Tibial nerve (tissue), 4 donors: ENCODE results near the gene RAPGEF5.

ENCODE experiments used
- CTCF ChIP-seq, 5 experiments: fragments of 200-600 bp in 3 of 5; fragments of 450-650 bp in 2 of 5; sonication (generic) in 3 of 5; IDR thresholded peaks; one replicate each; pipeline ENCODE4 v1.5.1; 2016 to 2019; ENCODE audit warnings: antibody characterized with exemption in 5 of 5, mild to moderate bottlenecking in 3 of 5, moderate library complexity in 2 of 5
- EP300 ChIP-seq, 2 donors: sonication (generic); formaldehyde crosslinking; IDR thresholded peaks; one replicate each; pipeline ENCODE4 v1.6.1; 2017; ENCODE audit warnings: antibody characterized with exemption in 2 of 2, mild to moderate bottlenecking in 1 of 2

GRCh38 chr7:22403344-22403743 is 46.4 kb upstream of the RAPGEF5 start:
- TF ChIP-seq CTCF (IDR thresholded peaks at IDR 0.05) (no peak), EP300 (IDR thresholded peaks at IDR 0.05) (no peak)
